HG03280 (cell line): Measurements from ENCODE around the gene ZNF853.
"Not testable (repeated sequence)": the region's sequence is repeated elsewhere in the genome, so short reads cannot be mapped to it uniquely, and the experiment has no call there.

ENCODE experiments used
- ATAC-seq: cut with Tn5 transposase; IDR thresholded peaks from one replicate; pipeline ENCODE4 v1.9.1; 2021; ENCODE audit warnings: mild to moderate bottlenecking, moderate library complexity; ENCODE audit not compliant: unreplicated experiment

ZNF853 gene

DNA sequence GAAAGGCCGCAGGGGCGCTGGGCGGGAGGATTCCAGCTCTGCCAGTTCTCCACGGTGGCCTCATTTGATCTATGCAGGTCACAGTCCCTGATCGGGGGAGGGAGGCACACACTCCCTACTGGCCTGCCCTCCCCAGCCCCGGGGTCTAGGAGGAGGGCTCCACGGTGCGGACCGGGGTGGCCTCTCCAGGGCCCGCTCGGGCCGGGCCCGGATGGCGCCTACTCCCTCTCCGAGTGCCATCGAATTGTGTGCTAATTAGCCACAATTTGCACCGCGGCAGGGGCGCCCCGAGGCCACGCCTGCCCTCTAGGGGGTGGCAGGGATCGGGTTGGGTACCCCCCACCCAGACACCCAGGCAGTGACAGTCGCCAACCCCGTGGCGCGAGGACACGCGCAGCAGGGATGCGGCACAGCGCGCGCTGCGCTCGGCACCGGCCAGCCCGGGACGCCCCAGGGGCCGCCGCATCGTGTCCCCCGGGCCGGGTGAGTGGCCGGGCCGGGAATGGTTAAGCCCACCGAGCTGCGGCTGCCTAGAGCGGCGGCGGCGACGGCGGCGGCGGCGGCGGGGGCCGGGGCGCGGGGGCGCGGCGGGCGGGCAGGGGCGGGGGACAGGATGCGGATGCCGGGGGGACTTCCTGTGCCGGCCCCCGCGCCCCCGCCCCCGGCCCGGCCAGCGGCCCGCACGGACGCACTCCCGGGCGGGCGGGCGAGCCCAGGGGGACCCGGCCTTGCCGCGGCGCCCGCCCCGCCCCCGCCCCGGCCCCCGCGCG is at the start of gene ZNF853:
ZNF853 (plus strand) TSS at position 658 of the 770 bp plus-strand sequence. CDS start 565 bp downstream, outside the sequence.
- ATAC-seq, result no peak

DNA sequence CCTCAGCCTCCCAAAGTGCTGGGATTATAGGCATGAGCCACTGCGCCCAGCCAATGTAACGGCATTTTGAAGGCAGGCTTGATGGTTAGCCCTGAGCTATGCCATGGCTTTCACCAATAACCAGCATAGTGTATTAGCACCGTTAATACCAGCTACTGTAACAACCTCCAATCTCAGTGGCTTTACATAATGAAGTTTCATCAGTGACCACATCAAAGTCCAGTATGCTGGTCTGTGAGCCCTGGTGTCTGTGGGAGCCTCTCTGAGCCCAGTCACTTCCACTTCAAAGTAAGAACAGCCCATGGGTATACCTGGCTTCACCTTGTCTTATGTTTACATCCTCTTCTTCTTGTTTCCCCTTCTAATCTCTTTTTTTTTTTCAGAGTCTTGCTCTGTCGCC is 49.8 kb upstream of the ZNF853 start:
- no peak for ATAC-seq

DNA sequence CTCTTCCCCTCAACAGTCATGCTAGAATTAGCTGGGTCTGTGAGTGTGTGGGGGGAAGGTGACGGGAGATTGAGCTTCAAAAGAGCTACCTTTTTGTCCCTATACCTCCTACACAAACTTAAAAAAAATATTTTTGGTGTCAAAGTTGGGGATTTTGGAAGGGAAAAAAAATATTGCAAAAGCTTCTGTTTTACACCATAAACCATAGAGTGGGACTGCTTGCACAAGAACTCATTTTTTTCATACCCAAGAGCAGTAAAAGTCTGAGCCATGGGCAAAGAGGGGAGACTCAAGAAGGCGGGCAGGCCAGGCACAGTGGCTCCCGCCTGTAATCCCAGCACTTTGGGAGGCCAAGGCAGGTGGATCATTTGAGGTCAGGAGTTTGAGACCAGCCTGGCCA is 47.5 kb upstream of the ZNF853 start:
- no peak for ATAC-seq

DNA sequence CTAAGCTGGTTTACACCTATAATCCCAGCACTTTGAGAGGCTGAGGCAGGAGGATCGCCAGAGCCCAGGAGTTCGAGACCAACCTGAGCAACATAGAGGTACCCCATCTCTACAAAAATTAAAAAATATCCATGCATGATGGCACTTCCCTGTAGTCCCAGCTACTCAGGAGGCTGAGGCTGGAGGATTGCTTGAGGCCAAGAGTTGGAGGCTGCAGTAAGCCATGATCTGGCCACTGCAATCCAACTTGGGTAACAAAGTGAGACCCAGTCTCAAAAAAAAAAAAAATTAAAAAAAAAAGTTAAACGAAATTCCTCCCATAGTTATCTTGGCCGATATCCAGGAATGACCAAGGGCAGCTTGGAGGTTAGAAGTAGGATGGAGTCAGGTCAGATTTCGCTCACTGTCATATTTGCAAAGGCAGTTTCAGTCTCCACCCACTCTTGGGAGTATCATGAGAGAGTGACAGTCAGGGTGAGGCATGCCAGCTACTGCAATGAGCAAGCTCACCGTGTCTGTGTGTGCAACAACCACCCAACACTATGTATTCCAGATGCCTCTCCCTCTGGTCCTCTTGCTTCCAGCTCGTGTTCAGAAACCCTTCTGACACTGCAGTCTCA is 44.1 kb upstream of the ZNF853 start:
- ATAC-seq, result no peak

DNA sequence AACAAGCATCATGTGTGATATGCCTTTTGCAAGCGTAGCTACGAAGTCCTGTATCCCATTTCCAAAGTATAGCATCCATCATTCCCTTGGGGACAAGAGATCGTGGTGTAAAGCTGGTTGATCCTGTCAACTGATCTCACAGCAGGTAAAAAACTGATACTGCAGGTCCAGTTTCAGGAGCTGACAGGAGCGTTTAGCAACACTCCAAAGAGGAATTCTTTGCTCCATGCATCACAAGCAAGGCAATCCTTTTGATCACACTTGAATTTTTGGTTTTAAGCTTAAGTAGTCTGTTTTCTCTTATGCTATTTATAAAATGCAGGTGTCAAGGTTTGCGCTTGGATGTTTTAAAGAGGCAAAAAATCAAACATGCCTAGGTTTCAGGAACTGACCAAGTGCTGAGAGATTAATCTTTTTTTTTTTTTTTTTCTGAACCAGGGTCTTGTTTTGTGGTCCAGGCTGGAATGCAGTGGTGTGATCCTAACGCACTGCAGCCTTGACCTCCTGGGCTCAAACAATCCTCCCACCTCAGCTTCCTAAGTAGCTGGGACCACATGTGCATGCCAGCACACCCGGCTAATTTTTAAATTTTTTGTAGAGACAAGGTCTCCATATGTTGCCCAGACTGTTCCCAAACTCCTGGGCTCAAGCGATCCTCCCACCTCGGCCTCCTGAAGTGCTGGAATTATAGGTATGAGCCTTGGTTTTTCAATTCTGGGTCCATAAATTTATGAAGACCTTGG is 40.0 kb upstream of the ZNF853 start:
- ATAC-seq, result no peak

DNA sequence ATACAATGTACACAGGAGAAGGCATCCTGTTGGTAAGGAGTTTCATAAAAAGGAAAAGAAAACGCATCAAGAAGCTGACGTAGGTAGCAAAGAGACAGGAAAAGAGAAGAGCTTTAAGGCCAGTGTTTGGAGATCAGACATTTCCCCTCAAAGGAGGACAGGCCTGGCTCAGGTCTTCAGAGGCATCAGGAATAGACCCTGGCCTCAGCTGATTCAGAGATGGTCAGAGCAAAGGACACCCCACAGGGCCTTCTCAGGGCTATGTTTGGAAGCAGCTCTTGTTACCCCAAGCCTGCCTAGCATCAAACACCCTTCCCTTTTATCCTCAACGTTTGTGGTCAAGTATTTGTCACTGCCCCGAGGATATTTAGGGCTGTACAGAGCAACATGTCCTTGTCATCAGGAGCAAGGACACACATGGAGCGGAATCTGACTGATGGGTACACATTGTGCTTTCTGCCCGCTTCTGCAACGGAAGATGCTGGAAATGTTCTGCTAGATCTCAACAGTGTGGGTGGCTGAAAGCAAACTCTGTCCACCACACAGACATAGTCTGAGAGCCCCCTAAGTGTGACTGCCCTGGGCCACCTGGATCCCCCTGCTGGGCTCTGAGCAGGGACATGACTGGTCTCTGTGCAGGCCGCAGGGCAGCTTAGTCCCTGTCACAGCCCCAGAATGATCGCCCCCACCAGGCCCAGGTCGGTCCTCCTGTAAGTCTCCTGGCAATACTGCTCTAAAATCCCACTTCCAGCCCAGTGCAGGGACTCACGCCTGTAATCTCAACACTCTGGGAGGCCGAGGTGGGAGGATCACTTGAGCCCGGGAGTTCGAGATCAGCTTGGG is 39.2 kb upstream of the ZNF853 start:
- no peak for ATAC-seq

DNA sequence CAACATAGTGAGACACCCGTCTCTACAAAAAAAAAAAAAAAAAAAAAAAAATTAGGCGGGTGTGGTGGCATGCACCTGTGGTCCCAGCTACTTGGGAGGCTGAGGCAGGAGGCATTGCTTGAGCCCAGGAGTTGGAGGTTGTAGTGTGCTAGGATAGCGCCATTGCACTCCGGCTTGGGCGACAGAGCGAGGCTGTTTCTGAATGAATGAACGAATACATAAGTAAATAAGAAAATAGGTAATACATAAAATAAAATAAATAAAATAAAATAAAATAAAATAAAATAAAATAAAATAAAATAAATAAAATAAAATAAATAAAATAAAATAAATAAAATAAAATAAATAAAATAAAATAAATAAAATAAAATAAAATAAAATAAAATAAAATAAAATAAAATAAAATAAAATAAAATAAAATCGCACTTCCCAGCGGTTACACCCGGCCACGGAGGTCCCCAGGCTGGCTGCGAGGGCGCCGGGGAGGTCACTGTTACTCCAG is 38.5 kb upstream of the ZNF853 start:
- ATAC-seq, result not testable (repeated sequence)

DNA sequence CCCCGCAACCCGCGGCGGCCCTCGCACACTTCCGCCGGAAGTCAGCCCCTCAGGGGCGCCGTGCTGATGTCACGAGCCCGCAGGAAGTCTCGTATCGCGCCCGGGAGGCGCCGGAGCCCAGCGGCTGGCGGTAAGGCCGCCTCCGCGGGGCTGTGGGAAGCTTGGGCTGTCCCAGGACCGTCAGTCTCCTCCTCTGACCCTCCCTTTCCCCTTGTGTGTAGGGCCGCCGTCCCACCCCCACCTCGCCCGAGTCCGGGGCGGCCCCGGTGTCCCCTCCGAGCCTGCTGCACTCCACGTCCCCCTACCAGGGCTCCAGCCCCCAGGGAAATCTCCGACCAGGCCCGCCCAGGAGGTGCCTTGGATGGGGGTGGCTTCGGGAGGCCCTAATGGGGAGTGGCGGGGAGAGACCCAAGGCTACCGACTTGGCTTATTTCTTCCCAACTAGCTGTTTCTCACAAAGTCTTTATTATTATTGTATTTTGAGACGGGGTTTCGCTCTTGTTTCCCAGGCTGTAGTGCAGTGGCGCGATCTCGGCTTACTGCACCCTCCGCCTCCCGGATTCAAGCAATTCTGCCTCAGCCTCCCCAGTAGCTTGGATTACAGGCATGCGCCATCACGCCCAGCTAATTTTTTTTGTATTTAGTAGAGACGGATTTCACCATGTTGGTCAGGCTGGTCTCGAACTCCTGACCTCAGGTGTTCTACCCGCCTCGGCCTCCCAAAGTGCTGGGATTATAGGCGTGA is 37.9 kb upstream of the ZNF853 start, which contains the start of gene ZDHHC4:
ZDHHC4 (plus strand) TSS at position 86 of the 745 bp plus-strand sequence. CDS start 3,108 bp downstream, outside the sequence.
- ATAC-seq, result peak; percentile 97

DNA sequence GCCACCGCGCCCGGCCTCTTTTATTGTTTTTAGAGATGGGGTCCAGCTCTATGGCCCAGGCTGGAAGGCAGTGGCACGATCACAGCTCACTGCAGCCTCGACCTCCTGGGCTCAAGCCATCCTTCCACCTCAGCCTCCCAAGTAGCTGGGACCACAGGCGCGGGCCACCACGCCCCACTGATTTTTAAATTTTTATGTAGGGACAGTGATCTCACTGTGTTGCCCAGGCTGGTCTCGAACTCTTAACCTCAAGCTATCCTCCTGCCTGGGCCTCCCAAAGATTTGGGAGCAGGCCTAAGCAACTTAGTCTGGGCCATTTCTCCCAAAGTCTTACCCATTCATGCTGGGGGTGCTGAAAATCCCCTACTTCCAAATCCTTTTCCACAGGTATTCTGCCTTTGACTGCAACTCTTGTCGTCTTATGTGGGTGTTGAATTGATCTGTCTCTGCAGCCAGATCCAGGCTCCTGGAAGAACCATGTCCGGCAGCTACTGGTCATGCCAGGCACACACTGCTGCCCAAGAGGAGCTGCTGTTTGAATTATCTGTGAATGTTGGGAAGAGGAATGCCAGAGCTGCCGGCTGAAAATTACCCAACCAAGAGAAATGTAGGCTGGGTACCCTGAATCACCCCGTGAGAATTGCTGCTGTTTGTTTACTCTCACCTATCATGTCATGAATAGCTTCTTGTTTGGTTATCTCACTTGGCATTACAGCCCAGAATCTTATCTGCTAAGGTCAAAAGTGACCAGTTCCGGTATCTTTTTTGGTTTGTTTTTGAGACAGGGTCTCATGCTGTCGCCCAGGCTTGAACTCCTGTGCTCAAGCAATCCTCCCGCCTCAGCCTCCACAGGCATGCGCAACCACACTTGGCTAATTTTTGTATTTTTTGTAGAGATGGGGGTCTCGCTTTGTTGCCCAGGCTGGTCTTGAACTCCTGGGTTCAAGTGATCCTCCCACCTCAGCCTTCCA is 37.0 kb upstream of the ZNF853 start:
- no peak for ATAC-seq

DNA sequence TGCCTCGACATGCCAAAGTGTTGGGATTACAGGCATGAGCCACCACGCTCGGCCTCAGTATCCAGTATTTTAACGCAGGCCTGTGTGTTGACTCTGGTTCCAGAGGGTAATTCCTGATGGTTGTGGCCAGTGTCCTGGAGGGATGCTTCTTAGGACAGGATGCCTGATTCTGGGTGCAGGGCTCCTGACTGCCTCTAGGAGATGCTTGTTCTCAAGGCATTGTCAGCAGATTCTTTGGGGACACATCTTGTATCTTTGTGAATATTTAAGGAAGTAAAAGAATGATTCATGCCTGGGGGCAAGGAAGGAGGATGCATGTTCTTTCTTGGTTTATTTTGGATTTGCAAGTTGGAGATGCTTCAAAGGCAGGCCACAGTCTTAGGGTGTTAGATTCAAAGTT is 36.0 kb upstream of the ZNF853 start:
- ATAC-seq, result no peak

DNA sequence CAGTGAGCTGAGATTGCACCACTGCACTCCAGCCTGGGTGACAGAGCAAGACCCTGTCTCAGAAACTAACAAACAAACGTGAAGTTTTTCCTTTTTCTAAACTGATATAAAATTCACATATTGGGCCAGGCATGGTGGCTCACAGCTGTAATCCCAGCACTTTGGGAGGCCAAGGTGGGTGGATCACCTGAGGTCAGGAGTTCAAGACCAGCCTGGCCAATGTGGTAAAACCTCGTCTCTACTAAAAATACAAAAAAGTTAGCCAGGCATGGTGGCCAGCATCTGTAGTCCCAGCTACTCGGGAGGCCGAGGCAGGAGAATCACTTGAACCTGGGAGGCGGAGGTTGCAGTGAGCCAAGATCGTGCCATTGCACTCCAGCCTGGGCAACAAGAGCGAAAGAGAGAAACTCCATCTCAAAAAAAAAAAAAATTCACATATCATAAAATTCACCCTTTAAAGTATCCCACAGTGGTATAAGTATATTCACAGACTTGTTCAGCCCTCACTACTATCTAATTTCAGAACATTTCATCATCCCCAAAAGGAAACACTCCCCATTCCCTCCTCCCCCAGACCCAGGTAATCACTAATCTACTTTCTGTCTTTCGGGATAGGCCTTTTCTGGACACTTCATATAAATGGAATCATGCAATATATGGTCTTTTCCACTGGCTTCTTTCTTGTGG is 29.5 kb upstream of the ZNF853 start:
- ATAC-seq, result not testable (repeated sequence)

DNA sequence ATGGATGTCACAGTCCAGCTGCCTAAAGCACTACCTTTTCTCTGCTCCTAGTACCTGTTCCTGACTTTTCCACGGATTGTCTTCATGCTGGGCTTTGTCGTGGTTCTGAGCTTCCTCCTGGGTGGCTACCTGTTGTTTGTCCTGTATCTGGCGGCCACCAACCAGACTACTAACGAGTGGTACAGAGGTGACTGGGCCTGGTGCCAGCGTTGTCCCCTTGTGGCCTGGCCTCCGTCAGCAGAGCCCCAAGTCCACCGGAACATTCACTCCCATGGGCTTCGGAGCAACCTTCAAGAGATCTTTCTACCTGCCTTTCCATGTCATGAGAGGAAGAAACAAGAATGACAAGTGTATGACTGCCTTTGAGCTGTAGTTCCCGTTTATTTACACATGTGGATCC is 26.8 kb upstream of the ZNF853 start:
- no peak for ATAC-seq

DNA sequence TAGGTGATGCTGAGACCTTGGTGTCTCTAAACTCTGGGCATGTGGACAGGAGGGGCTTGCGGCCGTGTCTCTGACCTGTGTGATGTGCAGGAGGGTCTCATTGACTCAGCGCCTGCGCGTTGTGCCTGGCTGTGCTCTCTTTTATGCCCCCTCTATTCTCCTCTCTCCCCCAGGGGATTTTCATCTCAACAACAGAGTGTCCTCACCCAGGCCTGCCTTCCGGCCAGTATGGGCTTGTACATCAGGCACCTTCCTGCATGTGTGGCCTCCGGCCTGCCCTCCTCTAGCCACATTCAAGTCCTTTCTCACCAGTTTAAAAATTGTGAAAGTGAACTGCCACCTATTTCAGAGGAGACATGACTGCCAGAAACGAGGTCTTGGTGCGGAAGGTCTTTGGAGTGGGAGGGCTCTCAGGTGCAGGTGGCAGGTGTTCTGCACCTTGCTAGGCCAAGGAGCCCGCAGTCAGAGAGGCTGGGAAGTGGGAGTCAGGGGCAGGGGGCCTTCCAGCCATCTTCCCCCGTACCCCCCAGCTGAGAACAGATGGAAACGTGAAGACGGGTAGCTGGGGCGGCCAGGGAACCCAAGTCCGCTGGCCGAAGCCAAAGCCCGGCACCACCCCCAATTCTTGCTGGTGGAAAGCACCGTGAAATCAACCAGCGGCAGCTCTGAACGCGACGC is 26.1 kb upstream of the ZNF853 start:
- no peak for ATAC-seq

DNA sequence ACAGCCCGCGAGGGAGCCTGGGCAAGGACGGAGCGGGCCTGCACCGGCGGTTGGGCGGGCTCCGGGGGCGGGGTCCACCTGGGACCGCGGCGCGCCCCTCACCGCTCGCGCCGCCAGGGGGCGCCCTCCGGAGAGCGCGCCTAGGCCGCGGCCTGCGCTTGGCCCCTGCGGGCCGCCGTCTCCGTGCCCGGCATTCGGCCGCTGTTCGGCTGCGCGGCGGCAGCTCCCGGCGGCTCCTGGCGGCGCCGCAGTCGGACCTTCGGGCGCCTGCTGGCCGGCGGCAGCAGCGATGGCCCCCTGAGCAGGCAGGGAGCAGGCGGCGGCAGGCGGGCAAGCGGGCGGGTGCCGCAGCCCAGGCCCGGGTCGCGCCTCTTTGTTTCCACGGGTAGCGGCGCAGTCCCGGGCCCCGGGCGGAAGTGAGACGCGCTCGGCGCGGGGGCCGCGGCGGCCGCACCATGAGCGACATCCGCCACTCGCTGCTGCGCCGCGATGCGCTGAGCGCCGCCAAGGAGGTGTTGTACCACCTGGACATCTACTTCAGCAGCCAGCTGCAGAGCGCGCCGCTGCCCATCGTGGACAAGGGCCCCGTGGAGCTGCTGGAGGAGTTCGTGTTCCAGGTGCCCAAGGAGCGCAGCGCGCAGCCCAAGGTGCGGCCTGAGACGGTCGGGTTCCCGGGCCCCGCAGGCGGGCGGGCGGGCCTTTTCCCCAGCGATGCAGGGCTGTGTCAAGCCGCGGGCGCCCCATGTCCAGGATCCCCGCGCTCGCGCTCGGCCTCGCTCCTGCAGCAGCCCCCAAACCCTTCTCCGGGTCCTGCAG is 25.4 kb upstream of the ZNF853 start, which contains the start of gene INTS15:
INTS15 (plus strand) TSS at position 193 of the 816 bp plus-strand sequence; CDS start at position 456, 263 bp downstream.
- ATAC-seq, result peak; percentile 90

DNA sequence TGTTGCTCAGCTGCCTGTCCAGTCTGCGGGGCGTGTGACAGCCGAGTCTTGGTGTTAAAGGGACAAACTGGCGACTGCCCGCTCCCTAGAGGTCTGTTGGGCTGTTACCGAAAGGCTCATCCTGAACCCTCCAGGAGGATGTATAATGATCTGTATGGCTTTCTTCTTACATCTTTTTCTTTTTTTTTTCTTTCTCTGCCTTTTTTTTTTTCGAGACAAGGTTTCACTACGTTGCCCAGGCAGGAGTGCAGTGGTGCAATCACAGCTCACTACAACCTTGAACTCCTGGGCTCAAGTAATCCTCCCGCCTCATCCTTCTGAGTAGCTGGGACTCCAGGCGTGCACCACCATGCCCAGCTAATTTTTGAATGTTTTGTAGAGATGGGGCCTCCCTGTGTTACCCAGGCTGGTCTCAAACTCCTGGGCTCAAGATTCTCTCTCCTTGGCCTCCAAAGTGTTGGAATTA is 24.7 kb upstream of the ZNF853 start:
- ATAC-seq, result peak; percentile 24

DNA sequence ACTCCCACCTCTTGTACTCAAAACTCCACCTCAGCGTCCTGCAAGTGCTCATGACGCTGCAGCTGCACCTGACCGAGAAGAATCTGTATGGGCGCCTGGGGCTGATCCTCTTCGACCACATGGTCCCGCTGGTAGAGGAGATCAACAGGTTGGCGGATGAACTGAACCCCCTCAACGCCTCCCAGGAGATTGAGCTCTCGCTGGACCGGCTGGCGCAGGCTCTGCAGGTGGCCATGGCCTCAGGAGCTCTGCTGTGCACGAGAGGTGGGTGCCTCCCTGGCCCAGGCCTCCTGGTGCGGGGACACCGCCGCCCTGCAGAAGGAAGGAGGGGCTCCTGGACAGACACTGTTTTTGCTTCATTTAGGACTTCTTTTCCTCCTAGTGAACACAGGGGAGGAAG is 15.3 kb upstream of the ZNF853 start:
- ATAC-seq, result no peak
